GM12878 (cell line): ENCODE measurements around the gene FOXK2. TPM values are rescaled to one million over a fixed set of nuclear protein-coding genes. Genes with fewer than 3 reads are reported as not detected.

Source experiments
- ATAC-seq: fragments of 200-7000 bp; cut with Tn5 transposase; 3 replicates; pipeline ENCODE4 v1.9.1; 2020; ENCODE audit warnings: mild to moderate bottlenecking, moderate library complexity
- BruUV-seq: library from RNA; stranded (reverse); fragments of 400-500 nt; replicated peaks from 2 replicates; lab custom pipeline; 2021; lab: Mats Ljungman, UMichigan
- CTCF ChIA-PET: fragments of 300-600 bp; sonication (Branson Sonifier 250); formaldehyde crosslinking; extraction: SDS; loops from one replicate; lab custom pipeline; 2021; ENCODE audit warnings: inconsistent platforms; lab: Yijun Ruan, JAX
- POLR2A ChIA-PET: fragments of 350-600 bp; formaldehyde crosslinking; extraction: SDS; loops from one replicate; lab custom pipeline; 2021; ENCODE audit warnings: inconsistent platforms; lab: Charles Lee
- RAD21 ChIA-PET: fragments of 300-600 bp; sonication (Branson Sonifier 250); formaldehyde crosslinking; loops from one replicate; lab custom pipeline; 2023; ENCODE audit warnings: antibody characterized with exemption; ENCODE audit not compliant: unreplicated experiment; lab: Charles Lee
- SMC1A ChIA-PET: fragments of 300-600 bp; sonication (Branson Sonifier 250); formaldehyde crosslinking; loops from one replicate; lab custom pipeline; 2023; ENCODE audit not compliant: unreplicated experiment, uncharacterized antibody; lab: Charles Lee
- DNase-seq: peaks from one replicate; pipeline ENCODE4 v3.0.0-alpha.2; 2011; ENCODE audit warnings: low read depth, low spot score
- FAIRE-seq: peaks from 3 replicates; lab custom pipeline; 2011; peaks lifted over from hg19 to GRCh38; lab: Jason Lieb, UNC
- H2AFZ ChIP-seq: 2 replicates; pipeline ENCODE4 v1.6.0; 2011; ENCODE audit warnings: low read depth, low read length, control low read depth; ENCODE audit not compliant: control insufficient read depth
- H3K27ac ChIP-seq: 2 replicates; pipeline ENCODE4 v1.5.1; 2011; ENCODE audit warnings: control low read depth; ENCODE audit not compliant: control insufficient read depth, insufficient read depth
- H3K27me3 ChIP-seq, 2 experiments: replicated peaks in 1 of 2; 2 replicates each; pipeline versions ENCODE4 v1.6.0 to v1.6.1; 2011; ENCODE audit warnings: low read length in 1 of 2; ENCODE audit not compliant: control insufficient read depth in 2 of 2, insufficient read depth in 2 of 2
- H3K36me3 ChIP-seq, 2 experiments: 2 replicates each; pipeline ENCODE4 v1.5.1; 2011; ENCODE audit warnings: low read length in 1 of 2; ENCODE audit not compliant: control insufficient read depth in 2 of 2, insufficient read depth in 2 of 2
- H3K4me1 ChIP-seq: 2 replicates; pipeline ENCODE4 v1.6.1; 2011; ENCODE audit warnings: mild to moderate bottlenecking, low read length, moderate library complexity, mixed read lengths; ENCODE audit not compliant: control insufficient read depth, insufficient read depth
- H3K4me2 ChIP-seq: 2 replicates; pipeline ENCODE4 v1.6.0; 2011; ENCODE audit warnings: control low read depth; ENCODE audit not compliant: control insufficient read depth, insufficient read depth
- H3K4me3 ChIP-seq: fragments of 200-600 bp; sonication (generic); 2 replicates; pipeline ENCODE4 v1.5.1; 2016
- H3K79me2 ChIP-seq: 2 replicates; pipeline ENCODE4 v1.6.0; 2011; ENCODE audit warnings: low read length; ENCODE audit not compliant: control insufficient read depth, insufficient read depth
- H3K9ac ChIP-seq: 2 replicates; pipeline ENCODE4 v1.8.0; 2011; ENCODE audit warnings: low read length, control low read depth, mixed read lengths; ENCODE audit not compliant: control insufficient read depth, insufficient read depth
- H3K9me3 ChIP-seq: replicated peaks from 3 replicates; pipeline ENCODE4 v1.5.1; 2011; ENCODE audit warnings: mild to moderate bottlenecking, low read length; ENCODE audit not compliant: control insufficient read depth, insufficient read depth
- H4K20me1 ChIP-seq: 2 replicates; pipeline ENCODE4 v1.6.0; 2011; ENCODE audit not compliant: control insufficient read depth, insufficient read depth
- E4F1 ChIP-seq: fragments of 450-650 bp; IDR thresholded peaks from 2 replicates; pipeline ENCODE4 v1.6.1; 2018; ENCODE audit warnings: borderline replicate concordance, mild to moderate bottlenecking; ENCODE audit not compliant: partially characterized antibody
- ESRRA ChIP-seq: IDR thresholded peaks from 2 replicates; pipeline ENCODE4 v1.6.1; 2012; ENCODE audit warnings: mild to moderate bottlenecking, low read length, improper control_type of control experiment
- EZH2 ChIP-seq: IDR thresholded peaks from 2 replicates; pipeline ENCODE4 v1.6.1; 2012; ENCODE audit warnings: low read depth, mild to moderate bottlenecking, control low read depth, inconsistent platforms, low read length, borderline replicate concordance; ENCODE audit not compliant: control insufficient read depth
- IRF4 ChIP-seq: IDR thresholded peaks from 2 replicates; pipeline ENCODE4 v1.6.1; 2011; ENCODE audit warnings: low read depth, low read length
- NBN ChIP-seq: fragments of 450-650 bp; IDR thresholded peaks from 2 replicates; pipeline ENCODE4 v1.6.1; 2016
- TCF3 ChIP-seq: IDR thresholded peaks from 2 replicates; pipeline ENCODE4 v1.6.1; 2012; ENCODE audit warnings: low read depth, mild to moderate bottlenecking, low read length, borderline replicate concordance; ENCODE audit not compliant: insufficient read depth
- WGBS: methylation state at CpG from one replicate; pipeline ENCODE4 v1.1.6; 2016; ENCODE audit warnings: low lambda C conversion rate; ENCODE audit not compliant: insufficient replicate concordance, insufficient coverage; ENCODE audit errors: missing lambda C conversion rate; 5-methylcytosine and 5-hydroxymethylcytosine counted together
- in situ Hi-C: fragments of 300-500 bp; cut with MboI; formaldehyde crosslinking; loops from 9 replicates; pipeline ENCODE4 v1.14.3; 2018; ENCODE audit warnings: mixed read lengths
- intact Hi-C: fragments of 100-400 bp; cut with micrococcal nuclease; formaldehyde crosslinking; loops from one replicate; pipeline ENCODE4 v1.14.2; 2022; ENCODE audit not compliant: unreplicated experiment
- polyA plus RNA-seq, 11 experiments: library from polyadenylated mRNA; depleted of rRNA in 4 of 11; unstranded in 6 of 11; stranded (reverse) in 5 of 11; fragments of >200 nt; fragmentation: Nextera tagmentation in 4 of 11; fragmentation: Illumina TruSeq in 1 of 11; extraction: Ambion mirVana in 4 of 11; extraction: Trizol in 1 of 11; gene quantifications; 1 replicate in 1 of 11; 2 replicates in 10 of 11; pipeline versions ENCODE4 v1.2.1 to v1.2.3, GENCODE V29; 2011 to 2016; ENCODE audit warnings: inconsistent platforms in 2 of 11, missing spikeins in 2 of 11, low read depth in 1 of 11
- total RNA-seq, 4 experiments: library from RNA; depleted of rRNA in 3 of 4; stranded (reverse); fragments of >200 nt in 3 of 4; fragmentation: Illumina TruSeq in 1 of 4; extraction: Trizol in 1 of 4; gene quantifications; 2 replicates each; pipeline versions ENCODE4 v1.2.1 to v1.2.3, GENCODE V29; 2013 to 2021

The FOXK2 gene
- total and polyA plus RNA-seq, 10 of the 15 experiments (the other 5 are each of a cell fraction or from before 2014, with no cell fraction given) = 2.4 to 56.8 (median 34.4) TPM

- no peak overlapping the region for H2AFZ ChIP-seq
- ChIA-PET CTCF (no interaction called here), RAD21 (no interaction called here), SMC1A (no interaction called here), POLR2A (no interaction called here)
- no TSS peak for BruUV-seq
- in situ Hi-C loops (no loop called here), intact Hi-C loops (no loop called here)
- ATAC-seq (no peak), DNase-seq (no peak), FAIRE-seq (no peak)
- no peak overlapping the region for H3K4me2 ChIP-seq
- no peak overlapping the region for H3K4me3 ChIP-seq
- peaks cover 22% of the 10 kb centered on the region for H3K4me1 ChIP-seq
- H3K27ac ChIP-seq = no peak overlapping the region
- H3K79me2 ChIP-seq = no peaks in the 10 kb centered on the region; the same call in 1 of the 2 replicates
- H3K36me3 ChIP-seq = peaks cover 31 to 32% of the 10 kb centered on the region in 2 experiments
- no peak overlapping the region for H3K9ac ChIP-seq
- no peak for TF ChIP-seq EZH2
- 0 out of 2 replicates have a peak, but pooled peaks have one; percentile 49 for TF ChIP-seq TCF3
- 97% methylated on average over 27 of the region's 37 CpGs for WGBS
- H3K9me3 ChIP-seq = no peaks in the 10 kb centered on the region
- H3K27me3 ChIP-seq = no peaks in the 10 kb centered on the region
- H4K20me1 ChIP-seq = peaks cover 3% of the 10 kb centered on the region; the same call in 1 of the 2 replicates
Measured at GRCh38 chr17:82600731-82601446, 81.4 kb downstream of the FOXK2 start.

DNA sequence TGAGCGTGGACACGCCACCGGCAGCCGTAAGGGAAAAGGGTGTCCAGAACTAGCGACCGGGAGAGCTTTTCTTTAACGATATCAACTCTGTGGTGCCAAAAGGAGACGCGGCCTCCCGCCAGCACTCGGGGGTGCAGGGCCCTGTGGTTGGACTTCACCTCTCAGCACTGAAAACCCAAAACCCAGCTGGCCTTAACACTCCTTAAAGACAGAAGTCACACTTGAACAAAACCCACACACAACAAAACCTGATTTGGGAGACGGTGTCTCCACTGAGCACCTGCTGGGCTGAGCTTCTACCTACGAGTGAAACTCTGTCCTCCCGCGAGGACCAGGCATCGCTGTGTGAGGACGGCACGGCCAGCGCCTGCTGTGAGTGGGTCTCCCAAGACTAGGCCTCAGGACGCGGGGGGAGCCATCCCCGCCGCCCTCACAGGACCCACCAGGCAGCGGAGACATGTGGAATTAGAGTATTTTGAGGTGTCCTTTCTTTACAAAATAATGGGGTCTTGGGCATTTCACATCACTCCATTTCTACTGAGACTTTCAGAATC lies 82.0 kb downstream of the FOXK2 start:
- Histone ChIP-seq H3K4me1 (peaks cover 19% of the 10 kb centered on the region), H4K20me1 (peaks cover 3% of the 10 kb centered on the region; the same call in 1 of the 2 replicates), H3K9me3 (no peaks in the 10 kb centered on the region), H3K27ac (no peak overlapping the region), H3K4me3 (no peak overlapping the region), H3K9ac (no peak overlapping the region), H3K79me2 (no peaks in the 10 kb centered on the region; the same call in 1 of the 2 replicates), H2AFZ (no peak overlapping the region), H3K4me2 (no peak overlapping the region), H3K27me3 (no peaks in the 10 kb centered on the region), H3K36me3 (peaks cover 32 to 34% of the 10 kb centered on the region in 2 experiments)
- in situ Hi-C loops = no loop called here
- WGBS = over 99% methylated on average over 24 of the region's 24 CpGs
- CTCF ChIA-PET = no interaction called here
- no peak for ATAC-seq
- no peak for DNase-seq
- intact Hi-C loops = no loop called here
- BruUV-seq = TSS peak; percentile 72
- no peak for TF ChIP-seq NBN
- TF ChIP-seq ESRRA = no peak
- no peak for TF ChIP-seq IRF4
- no peak for TF ChIP-seq E4F1
- POLR2A ChIA-PET = no interaction called here
- SMC1A ChIA-PET = no interaction called here
- RAD21 ChIA-PET = no interaction called here
- no peak for FAIRE-seq
